H4 (cell line): Measurements from ENCODE around the gene RUVBL2. TPM values are rescaled to one million over a fixed set of nuclear protein-coding genes. Genes with fewer than 3 reads are reported as not detected.

ENCODE experiments used
- DNase-seq: peaks from one replicate; pipeline ENCODE4 v3.0.0-alpha.2; 2015; ENCODE audit warnings: low spot score
- total RNA-seq: library from RNA; depleted of rRNA; stranded (reverse); fragments of >200 nt; shearing (Covaris generic); gene quantifications from 2 replicates; pipeline ENCODE4 v1.2.3, GENCODE V29; 2014

RUVBL2 gene
- total RNA-seq, 1 experiment from 2014 or later = 353 TPM

DNA sequence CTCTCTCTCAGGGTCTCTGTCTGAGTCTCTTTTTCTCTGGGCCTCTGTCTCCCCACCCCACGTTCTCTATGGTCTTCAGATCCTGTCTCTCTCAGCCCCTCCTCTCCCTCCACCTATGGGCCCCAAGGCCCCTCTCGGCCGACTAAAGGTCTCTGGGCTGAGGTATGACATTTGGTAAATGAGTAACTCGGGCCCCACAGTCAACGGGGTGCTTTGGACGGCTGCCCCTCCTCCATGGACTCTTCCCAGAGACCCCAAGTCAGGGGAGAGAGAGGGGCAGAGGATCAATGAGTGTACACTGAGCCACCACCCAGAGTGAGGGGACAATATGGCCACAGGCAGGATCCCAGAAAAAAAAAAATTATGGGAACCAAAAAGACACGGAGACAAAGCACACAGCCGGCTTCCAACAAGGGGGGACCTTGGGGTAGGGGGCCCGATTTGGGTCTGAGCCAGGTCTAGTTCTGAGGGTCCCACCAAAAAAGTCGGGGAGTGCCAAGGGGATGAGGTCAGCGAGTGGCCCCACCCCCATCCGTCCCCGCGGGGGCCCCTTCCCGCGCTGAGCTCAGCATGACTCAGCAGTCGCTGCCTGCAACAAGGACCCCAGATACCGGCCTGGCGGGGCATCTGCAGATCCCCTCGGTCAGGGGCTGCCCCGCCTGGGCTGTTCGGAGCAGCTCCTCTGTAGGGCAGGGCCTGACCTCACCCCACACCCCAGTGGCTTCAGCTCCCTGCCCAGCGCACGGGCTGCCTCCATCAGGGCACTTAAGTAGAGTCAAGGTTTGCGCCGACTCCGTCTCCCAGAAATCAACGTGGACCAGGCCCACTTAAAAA, 30.1 kb upstream of the RUVBL2 start:
- peak; percentile 76 for DNase-seq

DNA sequence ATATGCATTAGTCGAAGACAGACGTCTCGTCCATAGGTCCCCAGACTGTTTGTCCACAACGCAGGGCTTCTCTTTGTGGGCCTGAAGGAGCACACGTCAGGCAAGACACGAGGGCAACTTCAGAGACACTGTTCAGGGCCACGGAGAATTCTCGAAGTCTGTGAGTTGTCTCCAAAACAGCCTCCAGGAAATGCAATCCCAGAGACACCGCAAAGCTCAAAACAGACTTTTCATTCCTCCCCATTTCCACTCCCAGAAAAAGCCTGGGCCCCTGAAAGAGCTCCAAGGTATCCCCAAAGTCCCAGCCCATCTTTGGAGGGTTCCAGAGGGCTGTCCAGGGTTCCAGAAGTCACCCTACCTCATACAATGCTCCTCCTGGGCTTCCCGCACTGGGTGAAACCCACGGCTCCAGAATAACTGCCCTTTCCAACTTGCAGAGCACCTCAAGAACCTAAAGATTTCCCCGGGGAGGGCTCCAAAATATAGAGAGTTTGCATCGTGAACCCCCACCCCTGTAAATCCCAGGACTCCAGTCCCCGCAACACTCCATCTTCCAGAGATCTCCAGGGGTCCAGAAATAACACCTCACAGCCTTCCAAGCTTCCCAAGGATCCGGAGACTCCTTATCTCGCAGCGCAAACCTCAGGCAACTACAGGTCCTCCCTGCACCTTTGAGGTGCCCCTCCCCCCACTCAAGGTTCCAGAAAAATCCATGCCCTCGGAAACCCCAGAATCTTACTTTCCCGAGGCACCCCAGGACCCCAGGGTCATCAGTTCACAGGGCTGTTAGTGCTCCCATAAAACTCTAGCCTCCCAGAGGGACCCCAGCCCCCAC, 29.3 kb upstream of the RUVBL2 start:
- DNase-seq = peak; percentile 74

GRCh38 chr19:48965040-48965805, 28.5 kb upstream of the RUVBL2 start, which contains the start of gene FTL:
Gene FTL (plus strand): TSS chr19:48965309. CDS start chr19:48965508, 199 bp downstream.
- peak; percentile 98 for DNase-seq

DNA sequence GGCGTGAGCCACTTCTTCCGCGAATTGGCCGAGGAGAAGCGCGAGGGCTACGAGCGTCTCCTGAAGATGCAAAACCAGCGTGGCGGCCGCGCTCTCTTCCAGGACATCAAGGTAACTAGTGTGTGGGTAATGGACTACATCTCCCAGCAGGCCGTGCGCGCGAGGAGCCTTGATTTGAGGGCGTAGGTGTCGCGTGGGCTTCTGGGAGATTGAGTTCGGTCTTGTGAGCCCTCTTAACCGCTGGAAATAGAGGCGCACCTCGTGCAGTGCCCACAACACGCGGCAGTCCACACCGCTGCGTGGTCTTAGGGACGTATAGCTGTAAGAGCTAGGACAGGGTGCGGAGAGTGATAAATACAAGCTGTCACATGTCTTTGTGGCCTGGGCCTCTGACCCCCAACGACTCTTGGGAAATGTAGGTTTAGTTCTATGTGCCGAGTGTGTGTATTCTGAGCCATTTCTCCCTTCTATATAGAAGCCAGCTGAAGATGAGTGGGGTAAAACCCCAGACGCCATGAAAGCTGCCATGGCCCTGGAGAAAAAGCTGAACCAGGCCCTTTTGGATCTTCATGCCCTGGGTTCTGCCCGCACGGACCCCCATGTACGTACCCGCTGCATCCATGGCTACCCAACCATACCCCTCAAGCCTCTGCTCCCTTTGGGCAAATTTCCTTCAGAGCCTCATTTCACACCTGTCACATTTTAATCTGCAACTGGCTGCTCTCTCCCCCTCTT, 27.7 kb upstream of the RUVBL2 start:
- DNase-seq = peak; percentile 85

GRCh38 chr19:48966541-48967345, 26.9 kb upstream of the RUVBL2 start:
- no peak for DNase-seq

- DNase-seq = peak; percentile 91
Observed at GRCh38 chr19:48967346-48968178, 26.1 kb upstream of the RUVBL2 start.

- DNase-seq = no peak
Observed at GRCh38 chr19:48968179-48968661, 25.5 kb upstream of the RUVBL2 start.

DNA sequence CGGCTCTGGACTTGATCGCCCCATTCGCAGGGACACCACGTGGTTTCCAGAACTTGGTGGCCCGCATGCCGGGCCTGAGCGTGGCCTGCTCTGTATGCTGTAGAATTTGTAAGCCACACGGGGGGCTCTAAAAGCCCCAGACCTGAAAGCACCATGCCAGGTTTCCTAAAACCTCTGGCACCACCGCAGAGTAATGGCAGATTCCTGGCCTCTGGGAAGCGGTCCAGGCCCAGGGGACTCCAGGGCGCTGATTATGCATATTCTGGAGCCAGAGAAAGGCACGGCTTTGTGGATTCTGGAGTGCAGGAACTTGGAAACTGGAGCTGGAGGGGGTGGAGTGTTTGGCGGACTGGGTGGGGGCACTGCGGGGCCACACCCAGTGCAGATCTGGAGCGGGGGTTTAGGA, 24.9 kb upstream of the RUVBL2 start:
- DNase-seq = no peak

DNA sequence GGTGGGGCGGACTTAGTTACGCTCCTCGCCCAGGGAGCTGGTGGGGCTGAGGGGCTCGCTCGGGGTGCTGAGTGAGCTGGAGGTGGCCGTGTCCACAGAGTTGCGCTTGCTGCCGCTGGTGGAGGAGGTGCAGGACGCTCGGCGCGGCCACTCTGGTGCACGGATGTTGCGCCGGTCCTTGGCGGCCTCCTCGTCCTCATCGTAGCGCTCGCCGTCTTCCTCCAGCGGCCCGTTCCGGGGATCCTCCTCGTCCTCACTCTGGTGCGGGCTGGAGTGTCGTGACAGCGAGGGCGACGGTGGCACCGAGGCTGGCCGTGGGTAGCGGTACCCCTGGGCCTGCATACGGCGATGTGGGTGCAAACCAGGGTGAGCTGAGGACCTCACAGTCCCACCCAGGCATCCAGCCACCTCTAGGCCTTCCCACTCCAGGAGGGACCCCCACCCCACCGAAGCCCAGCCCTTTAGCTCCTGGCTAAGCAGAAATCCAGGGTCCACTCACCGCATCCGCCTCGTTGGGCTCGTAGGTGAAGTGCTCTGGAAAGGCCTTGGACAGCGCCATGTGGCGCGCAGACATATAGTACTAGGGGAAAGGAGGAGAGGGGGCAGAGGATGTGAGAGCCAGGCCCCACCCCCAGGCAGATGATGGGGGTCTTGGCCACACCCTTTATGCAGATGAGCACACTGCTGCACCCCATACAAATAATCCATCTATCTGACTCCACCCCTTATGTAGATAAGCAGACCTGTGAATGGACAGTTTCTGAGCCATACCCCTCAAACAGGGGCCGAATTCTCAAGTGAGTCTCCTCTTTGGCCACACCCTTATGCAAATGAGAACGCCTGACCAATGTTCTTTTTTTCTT, 24.2 kb upstream of the RUVBL2 start:
- no peak for DNase-seq

- no peak for DNase-seq
Observed at GRCh38 chr19:48970139-48970766, 23.4 kb upstream of the RUVBL2 start.

GRCh38 chr19:48970923-48971395, 22.7 kb upstream of the RUVBL2 start:
- DNase-seq = peak; percentile 74

DNA sequence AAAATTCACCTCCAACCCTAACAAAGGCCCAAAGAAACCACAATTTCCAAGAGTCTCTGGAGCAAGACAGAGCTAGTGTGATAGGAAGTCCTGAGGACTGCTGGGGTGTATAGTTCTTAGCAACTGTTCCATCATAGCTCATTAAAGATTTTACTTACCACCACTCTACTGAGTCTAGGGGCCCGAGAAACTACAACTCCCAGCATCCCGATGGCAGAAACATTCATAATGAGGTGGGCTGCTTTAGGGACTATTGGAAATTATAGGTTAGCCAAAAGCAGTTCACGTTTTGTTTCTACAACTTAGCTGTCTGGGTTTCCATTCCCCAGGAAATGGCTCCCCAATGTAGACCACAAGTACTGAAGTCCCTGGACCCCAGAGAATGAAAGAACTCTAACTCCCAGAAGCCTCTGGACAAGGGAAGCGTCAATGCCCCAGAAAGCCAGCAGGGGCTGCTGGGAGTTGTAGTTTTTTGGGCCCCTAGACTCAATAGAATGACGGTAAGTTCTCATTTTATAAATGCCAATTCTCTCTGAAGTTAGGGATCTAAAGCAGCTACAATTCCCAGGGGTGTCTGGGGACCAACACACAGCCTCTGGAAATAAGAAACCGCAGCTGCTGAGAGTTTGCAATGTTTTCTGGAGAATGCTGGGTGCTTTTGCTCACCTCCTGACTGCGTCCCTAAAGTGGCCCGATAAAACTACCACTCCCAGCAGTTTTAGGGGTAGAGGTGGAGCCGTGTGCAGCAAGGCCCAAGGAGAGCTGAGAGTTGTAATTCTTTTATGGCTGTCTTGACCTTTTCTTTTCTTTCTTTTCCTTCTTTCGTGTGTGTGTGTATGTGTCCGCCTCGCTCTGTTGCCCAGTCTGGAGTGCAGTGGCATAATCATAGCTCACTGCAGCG, 17.5 kb upstream of the RUVBL2 start:
- DNase-seq = no peak

DNA sequence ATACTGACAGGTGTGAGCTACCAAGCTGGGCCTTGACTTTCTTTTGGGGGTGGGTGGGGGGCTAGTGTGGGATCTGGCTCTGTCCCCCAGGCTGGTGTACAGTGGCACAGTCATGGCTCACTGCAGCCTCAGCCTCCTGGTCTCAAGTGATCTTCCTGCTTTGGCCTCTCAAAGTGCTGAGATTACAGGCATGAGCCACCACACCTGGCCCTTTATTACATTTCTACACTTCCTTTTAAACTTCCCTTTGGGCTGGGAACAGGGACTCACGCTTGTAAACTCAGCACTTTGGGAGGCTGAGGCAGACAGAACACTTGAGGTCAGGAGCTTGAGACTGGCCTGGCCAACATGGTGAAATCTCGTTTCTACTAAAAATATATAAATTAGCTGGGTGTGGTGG, 16.6 kb upstream of the RUVBL2 start:
- no peak for DNase-seq

- DNase-seq = no peak
Observed at GRCh38 chr19:48982280-48982679, 11.4 kb upstream of the RUVBL2 start.

DNA sequence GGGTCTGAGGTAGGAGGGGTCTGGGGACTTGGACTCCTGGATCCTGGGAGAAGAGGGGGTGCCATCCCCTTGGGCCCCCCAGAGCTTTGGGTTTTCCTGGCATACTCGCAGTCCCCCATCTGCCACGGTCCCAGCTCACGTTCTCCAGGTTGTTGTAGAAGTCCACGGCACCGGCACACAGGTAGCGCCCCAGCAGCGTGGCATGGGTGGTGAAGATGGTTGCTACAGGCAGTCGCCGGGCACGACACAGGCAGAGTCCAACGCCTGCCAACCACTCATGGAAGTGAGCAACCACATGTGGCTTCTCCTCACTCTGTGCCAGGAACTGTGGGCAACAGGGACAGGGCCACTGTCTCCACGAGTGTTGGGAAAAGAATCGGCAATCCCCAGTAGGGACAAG, 8.0 kb upstream of the RUVBL2 start:
- no peak for DNase-seq

DNA sequence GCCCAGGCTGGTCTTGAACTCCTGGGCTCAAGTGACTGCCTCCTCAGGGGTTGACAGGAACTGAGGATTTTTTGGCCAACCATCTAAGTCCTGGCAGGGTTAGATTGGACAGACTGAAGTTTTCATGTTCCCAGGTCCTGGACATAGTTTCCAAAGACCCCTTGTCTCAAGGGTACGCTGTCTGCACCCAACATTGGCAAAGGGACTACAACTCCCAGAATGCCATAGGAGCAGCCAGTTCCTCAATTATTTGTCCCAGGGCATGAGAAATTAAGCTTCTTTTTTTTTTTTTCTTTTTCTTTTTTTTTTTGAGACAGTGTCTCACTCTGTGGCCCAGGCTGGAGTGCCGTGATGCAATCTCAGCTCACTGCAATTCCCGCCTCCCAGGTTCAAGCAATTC, 7.5 kb upstream of the RUVBL2 start:
- DNase-seq = no peak

DNA sequence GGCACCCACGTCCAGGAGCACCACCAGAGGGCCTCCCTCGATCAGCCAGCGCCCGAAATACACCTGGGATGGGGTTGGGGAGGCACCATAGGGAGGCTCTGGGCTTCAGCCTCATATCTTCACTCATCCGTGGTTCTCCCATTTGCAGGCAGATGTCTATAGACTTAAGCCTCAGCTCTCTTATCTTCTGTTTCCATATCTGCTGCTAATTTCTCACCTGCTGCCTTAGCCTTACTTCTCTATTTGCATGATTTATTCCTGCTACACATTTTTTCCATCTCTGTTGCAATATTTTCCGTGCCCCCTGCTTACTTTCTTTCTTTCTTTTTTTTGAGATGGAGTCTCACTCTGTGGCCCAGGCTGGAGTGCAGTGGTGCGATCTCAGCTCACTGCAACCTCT, 6.4 kb upstream of the RUVBL2 start:
- DNase-seq = no peak
